Central memory CD8-positive, alpha-beta T cell (primary cell): ENCODE data around the gene RLIM.

ENCODE experiments used
- ATAC-seq: fragments of 150-1000 bp; cut with Tn5 transposase; replicated peaks from 2 replicates; pipeline ENCODE4 v1.10.0; 2022; ENCODE audit warnings: mild to moderate bottlenecking, moderate FRiP score, moderate number of reproducible peaks; ENCODE audit not compliant: poor library complexity, severe bottlenecking; ENCODE audit errors: extremely low read depth
- DNase-seq, 2 donors: peaks; one replicate each; pipeline ENCODE4 v3.0.0; 2021; ENCODE audit warnings: low spot score in 2 of 2
- H3K27ac Mint-ChIP-seq: one replicate; pipeline ENCODE4 v1.8.0; 2022; ENCODE audit warnings: low read depth, mild to moderate bottlenecking, moderate library complexity, mixed read lengths
- H3K27me3 Mint-ChIP-seq: one replicate; pipeline ENCODE4 v1.8.0; 2022; ENCODE audit warnings: mixed read lengths
- H3K36me3 Mint-ChIP-seq: one replicate; pipeline ENCODE4 v1.8.0; 2022; ENCODE audit warnings: mild to moderate bottlenecking, moderate library complexity, mixed read lengths; ENCODE audit not compliant: insufficient read depth
- H3K4me1 Mint-ChIP-seq: one replicate; pipeline ENCODE4 v1.8.0; 2022; ENCODE audit warnings: mixed read lengths
- H3K4me3 Mint-ChIP-seq: one replicate; pipeline ENCODE4 v1.8.0; 2022; ENCODE audit warnings: mild to moderate bottlenecking, moderate library complexity, mixed read lengths
- H3K9me3 Mint-ChIP-seq: one replicate; pipeline ENCODE4 v1.8.0; 2022; ENCODE audit warnings: mixed read lengths

Gene RLIM

GRCh38 chrX:74578137-74578536 lies 36.3 kb downstream of the RLIM start:
- DNase-seq: no peak
- H3K4me3 Mint-ChIP-seq: no peak overlapping the region
- no peaks in the 10 kb centered on the region for H3K27me3 Mint-ChIP-seq
- ATAC-seq: no peak
- peaks cover 4% of the 10 kb centered on the region for H3K36me3 Mint-ChIP-seq
- no peaks in the 10 kb centered on the region for H3K4me1 Mint-ChIP-seq
- H3K27ac Mint-ChIP-seq: no peak overlapping the region
- H3K9me3 Mint-ChIP-seq: no peaks in the 10 kb centered on the region

GRCh38 chrX:74557378-74557777 lies 57.0 kb downstream of the RLIM start:
- H3K4me1 Mint-ChIP-seq: no peaks in the 10 kb centered on the region
- H3K27me3 Mint-ChIP-seq: no peaks in the 10 kb centered on the region
- peaks cover 5% of the 10 kb centered on the region for H3K36me3 Mint-ChIP-seq
- no peak overlapping the region for H3K27ac Mint-ChIP-seq
- DNase-seq (no peak), ATAC-seq (no peak)
- no peak overlapping the region for H3K4me3 Mint-ChIP-seq
- H3K9me3 Mint-ChIP-seq: no peaks in the 10 kb centered on the region

GRCh38 chrX:74551934-74552333 lies 62.5 kb downstream of the RLIM start:
- Mint-ChIP-seq H3K36me3 (peaks cover 7% of the 10 kb centered on the region), H3K27me3 (no peaks in the 10 kb centered on the region), H3K9me3 (no peaks in the 10 kb centered on the region), H3K27ac (no peak overlapping the region), H3K4me1 (no peaks in the 10 kb centered on the region), H3K4me3 (no peak overlapping the region)
- no peak for ATAC-seq
- no peak for DNase-seq

- Mint-ChIP-seq H3K27me3 (no peaks in the 10 kb centered on the region), H3K9me3 (no peaks in the 10 kb centered on the region), H3K36me3 (peaks cover 5% of the 10 kb centered on the region), H3K4me1 (no peaks in the 10 kb centered on the region), H3K27ac (no peak overlapping the region), H3K4me3 (peak overlapping the region; percentile 34)
- ATAC-seq (peak; percentile 95), DNase-seq (peak; percentile 70 to 83)
Observed at GRCh38 chrX:74550295-74550802, 64.1 kb downstream of the RLIM start.

GRCh38 chrX:74546984-74547383 lies 67.4 kb downstream of the RLIM start:
- ATAC-seq (no peak), DNase-seq (no peak)
- H3K9me3 Mint-ChIP-seq: no peaks in the 10 kb centered on the region
- no peaks in the 10 kb centered on the region for H3K27me3 Mint-ChIP-seq
- peaks cover 3% of the 10 kb centered on the region for H3K36me3 Mint-ChIP-seq
- no peak overlapping the region for H3K27ac Mint-ChIP-seq
- H3K4me1 Mint-ChIP-seq: no peaks in the 10 kb centered on the region
- no peak overlapping the region for H3K4me3 Mint-ChIP-seq

GRCh38 chrX:74545880-74546523 lies 68.4 kb downstream of the RLIM start:
- H3K27me3 Mint-ChIP-seq: no peaks in the 10 kb centered on the region
- no peak overlapping the region for H3K4me3 Mint-ChIP-seq
- DNase-seq (no peak), ATAC-seq (no peak)
- no peak overlapping the region for H3K27ac Mint-ChIP-seq
- no peaks in the 10 kb centered on the region for H3K9me3 Mint-ChIP-seq
- H3K4me1 Mint-ChIP-seq: no peaks in the 10 kb centered on the region
- H3K36me3 Mint-ChIP-seq: peaks cover 3% of the 10 kb centered on the region

GRCh38 chrX:74540635-74541249 lies 73.7 kb downstream of the RLIM start:
- Mint-ChIP-seq H3K4me3 (no peak overlapping the region), H3K4me1 (peaks cover 7% of the 10 kb centered on the region), H3K9me3 (no peaks in the 10 kb centered on the region), H3K27me3 (no peaks in the 10 kb centered on the region), H3K36me3 (no peaks in the 10 kb centered on the region), H3K27ac (no peak overlapping the region)
- DNase-seq (no peak), ATAC-seq (no peak)

GRCh38 chrX:74536832-74537371 lies 77.5 kb downstream of the RLIM start:
- H3K27me3 Mint-ChIP-seq: no peaks in the 10 kb centered on the region
- no peaks in the 10 kb centered on the region for H3K9me3 Mint-ChIP-seq
- peak overlapping the region; percentile 82 for H3K4me3 Mint-ChIP-seq
- no peaks in the 10 kb centered on the region for H3K36me3 Mint-ChIP-seq
- peak overlapping the region; percentile 64 for H3K27ac Mint-ChIP-seq
- DNase-seq (no peak), ATAC-seq (no peak)
- peaks cover 20% of the 10 kb centered on the region for H3K4me1 Mint-ChIP-seq

GRCh38 chrX:74536152-74536831 lies 78.1 kb downstream of the RLIM start:
- DNase-seq: no peak
- ATAC-seq: no peak
- H3K4me3 Mint-ChIP-seq: peak overlapping the region; percentile 82
- no peaks in the 10 kb centered on the region for H3K36me3 Mint-ChIP-seq
- peak overlapping the region; percentile 64 for H3K27ac Mint-ChIP-seq
- peaks cover 20% of the 10 kb centered on the region for H3K4me1 Mint-ChIP-seq
- no peaks in the 10 kb centered on the region for H3K9me3 Mint-ChIP-seq
- no peaks in the 10 kb centered on the region for H3K27me3 Mint-ChIP-seq

GRCh38 chrX:74535408-74536151 lies 78.8 kb downstream of the RLIM start:
- Mint-ChIP-seq H3K9me3 (no peaks in the 10 kb centered on the region), H3K27ac (peak overlapping the region; percentile 64), H3K36me3 (no peaks in the 10 kb centered on the region), H3K27me3 (no peaks in the 10 kb centered on the region), H3K4me1 (peaks cover 20% of the 10 kb centered on the region), H3K4me3 (peak overlapping the region; percentile 82)
- ATAC-seq (peak; percentile 51), DNase-seq (no peak)
